Left lobe of liver (tissue), 2 donors: ENCODE measurements around the gene WDR27. TPM values are rescaled to one million over a fixed set of nuclear protein-coding genes. Genes with fewer than 3 reads are reported as not detected.
A peak's percentile ranks its signal among the peaks of the same experiment; 100 is the strongest.
"Not testable (repeated sequence)": the region's sequence is repeated elsewhere in the genome, so short reads cannot be mapped to it uniquely, and the experiment has no call there.

ENCODE experiments used
- ATAC-seq: fragments of 200-7000 bp; cut with Tn5 transposase; one replicate; pipeline ENCODE4 v1.9.1; 2020; ENCODE audit warnings: mild to moderate bottlenecking, moderate library complexity
- DNase-seq: peaks from one replicate; pipeline ENCODE4 v3.0.0-alpha.2; 2020; ENCODE audit warnings: low spot score
- total RNA-seq: library from RNA; stranded (reverse); gene quantifications from one replicate; pipeline ENCODE4 v1.2.1, GENCODE V29; 2021
- donor health status: DM: no; HTN: no; CAD: no; lungs with moderate emphysema.
- donor health status: DM: no; HTN: yes; CAD: no.

Gene WDR27
- total RNA-seq, 1 donor from 2014 or later: 19.5 TPM

DNA sequence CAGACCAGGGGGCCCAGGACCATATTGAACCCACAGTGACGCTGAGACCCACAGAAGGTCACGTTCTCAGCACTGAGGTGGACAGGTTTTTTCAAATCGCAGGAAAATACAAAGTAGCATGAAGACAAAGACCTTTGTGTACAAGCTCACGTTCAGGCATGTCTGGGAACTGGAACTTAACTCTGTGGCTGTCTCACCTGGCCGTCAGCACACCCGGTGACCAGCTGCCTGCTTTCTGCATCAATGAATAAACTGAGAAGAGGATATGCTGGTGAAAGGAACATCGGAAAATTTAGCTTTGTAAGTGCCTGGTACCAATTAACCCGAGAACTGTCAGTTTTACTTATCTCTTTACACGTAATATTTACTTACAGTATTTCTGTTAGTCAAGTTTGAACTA is 36.5 kb downstream of the WDR27 start:
- no peak for DNase-seq
- ATAC-seq: no peak

DNA sequence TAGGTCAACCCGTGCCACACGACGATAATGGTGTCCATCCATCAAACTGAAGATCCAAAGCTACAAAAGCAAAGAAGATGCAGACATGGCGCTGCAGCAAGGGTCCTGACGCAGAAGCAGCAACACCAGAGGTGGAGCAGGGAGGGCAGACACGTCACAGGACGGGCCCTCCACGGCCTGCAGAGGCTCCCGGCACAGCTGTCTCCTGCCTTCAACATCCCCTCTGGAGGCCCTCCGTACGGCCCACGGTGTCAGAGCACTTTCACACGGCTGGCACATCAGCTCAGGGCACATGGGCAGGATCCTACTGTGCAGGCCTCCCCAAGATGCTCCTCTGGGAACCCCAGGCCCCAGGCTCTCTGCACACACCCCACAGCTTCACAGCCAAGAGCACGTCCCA is 37.6 kb downstream of the WDR27 start:
- DNase-seq: no peak

DNA sequence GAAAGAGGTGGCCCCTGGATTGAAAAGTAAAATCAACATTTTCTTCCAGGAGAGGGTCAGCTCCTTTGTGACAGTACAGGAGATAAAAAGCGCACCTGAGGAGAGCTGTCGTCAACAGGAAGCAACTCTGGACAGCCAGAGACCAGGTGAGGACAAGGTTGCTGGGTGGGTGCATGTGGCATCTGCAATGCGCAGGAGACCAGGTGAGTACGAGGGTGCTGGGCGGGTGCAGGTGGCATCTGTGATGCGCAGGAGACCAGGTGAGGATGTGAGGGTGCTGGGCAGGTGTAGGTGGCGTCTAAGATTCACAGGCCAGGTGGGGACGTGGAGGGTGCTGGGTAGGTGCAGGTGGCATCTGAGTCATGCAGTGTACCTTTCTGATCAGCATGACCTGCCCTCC is 38.4 kb downstream of the WDR27 start:
- ATAC-seq: no peak
- DNase-seq: no peak

More for the DNA sequence above, 37.6 kb downstream of the WDR27 start:
- ATAC-seq: no peak

DNA sequence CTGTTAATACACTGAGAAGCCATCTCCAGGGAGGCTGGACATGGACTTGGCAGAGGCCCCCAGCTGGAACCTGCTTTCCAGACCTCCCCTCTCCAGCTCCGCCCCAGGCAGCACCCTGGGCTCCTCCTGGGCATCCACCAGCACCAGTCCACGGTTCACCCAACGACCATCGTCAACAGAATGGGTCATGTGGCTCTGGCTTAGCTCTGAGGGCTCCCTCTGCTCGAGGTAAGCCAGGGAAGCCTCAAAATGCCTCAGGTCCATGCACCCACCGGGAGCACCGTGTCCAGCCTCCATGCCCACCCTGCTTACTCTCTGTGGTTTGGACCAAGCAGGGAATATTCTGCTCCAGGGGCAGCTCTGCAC is 40.5 kb downstream of the WDR27 start:
- DNase-seq: no peak
- no peak for ATAC-seq

DNA sequence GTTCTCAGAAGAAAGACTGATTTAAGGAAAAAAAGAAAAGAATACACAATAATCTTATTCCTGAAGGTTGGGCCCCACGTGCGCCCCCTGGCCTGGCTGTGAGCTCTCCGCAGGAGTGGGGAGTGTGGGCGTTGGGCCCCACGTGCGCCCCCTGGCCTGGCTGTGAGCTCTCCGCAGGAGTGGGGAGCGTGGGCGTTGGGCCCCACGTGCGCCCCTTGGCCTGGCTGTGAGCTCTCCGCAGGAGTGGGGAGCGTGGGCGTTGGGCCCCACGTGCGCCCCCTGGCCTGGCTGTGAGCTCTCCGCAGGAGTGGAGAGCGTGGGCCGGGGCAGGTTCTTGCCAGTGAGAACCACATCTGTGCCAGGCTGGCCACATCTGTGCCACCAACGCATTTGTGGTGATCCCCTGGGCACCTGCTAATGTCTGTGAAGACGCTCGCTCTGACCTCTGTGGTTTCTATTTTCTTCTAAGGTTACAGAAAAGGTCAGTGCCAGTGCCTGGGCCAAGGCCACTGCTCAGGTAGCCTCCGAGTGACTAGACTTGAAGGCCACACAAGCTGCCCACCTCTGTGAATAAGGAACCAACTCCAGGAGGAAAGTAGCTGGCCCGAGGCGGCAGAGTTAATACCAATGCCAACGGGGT is 41.0 kb downstream of the WDR27 start:
- DNase-seq (no peak), ATAC-seq (no peak)

DNA sequence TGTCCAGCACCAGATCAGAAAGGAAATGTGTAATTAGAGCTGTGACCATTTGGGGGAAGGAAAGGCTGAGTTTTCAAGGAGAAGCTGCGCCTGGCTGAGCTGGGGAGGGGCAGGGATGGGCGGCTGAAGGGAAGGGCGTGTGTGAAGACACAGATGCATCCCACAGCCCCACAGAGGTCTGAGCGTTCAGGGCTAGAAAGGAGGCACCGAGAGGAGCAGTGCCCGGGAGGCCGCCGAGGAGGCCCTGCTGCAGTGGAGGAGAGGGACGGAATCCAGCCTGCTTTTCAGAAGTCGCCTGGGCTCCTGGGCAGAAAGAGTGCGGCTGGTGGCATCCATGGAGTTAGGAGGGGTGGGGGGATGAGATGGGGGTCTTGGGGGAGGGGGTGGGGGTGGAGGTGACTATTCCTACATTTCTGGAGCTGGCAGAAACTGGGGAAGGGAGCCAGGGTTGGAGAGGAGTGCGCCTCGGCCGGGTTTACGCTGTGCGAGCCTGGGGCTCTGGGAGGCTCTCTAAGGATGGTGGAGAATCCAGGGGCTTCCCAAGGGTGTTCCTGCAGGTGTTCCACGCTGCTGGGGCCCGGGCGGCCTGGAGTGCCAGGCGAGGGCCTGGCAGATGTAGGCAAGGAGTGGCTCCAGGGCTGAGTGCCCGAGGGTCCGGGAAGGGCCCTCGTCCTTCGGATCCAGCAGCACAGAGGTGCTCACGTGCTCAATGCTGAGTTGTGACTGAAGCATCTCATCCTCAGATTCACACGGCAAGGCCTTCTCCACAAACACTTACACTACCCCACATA is 41.8 kb downstream of the WDR27 start:
- DNase-seq (no peak), ATAC-seq (no peak)

DNA sequence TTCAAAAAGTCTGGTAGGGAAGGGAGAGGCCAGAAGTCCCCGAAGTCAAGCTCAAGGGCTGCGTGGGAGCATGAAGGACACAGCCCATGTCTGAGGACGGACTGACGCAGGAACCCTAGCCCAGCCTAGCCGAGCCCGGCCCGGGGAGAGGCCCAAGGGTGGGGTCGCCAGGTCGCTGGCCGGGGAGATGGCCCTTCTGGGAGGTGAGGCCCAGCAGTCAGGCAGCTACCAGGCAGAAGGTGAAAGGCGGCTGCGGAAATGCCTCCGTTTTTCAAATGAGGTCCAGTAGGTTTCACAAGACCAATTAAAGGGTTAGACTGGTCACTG is 44.6 kb downstream of the WDR27 start:
- DNase-seq (no peak), ATAC-seq (no peak)

DNA sequence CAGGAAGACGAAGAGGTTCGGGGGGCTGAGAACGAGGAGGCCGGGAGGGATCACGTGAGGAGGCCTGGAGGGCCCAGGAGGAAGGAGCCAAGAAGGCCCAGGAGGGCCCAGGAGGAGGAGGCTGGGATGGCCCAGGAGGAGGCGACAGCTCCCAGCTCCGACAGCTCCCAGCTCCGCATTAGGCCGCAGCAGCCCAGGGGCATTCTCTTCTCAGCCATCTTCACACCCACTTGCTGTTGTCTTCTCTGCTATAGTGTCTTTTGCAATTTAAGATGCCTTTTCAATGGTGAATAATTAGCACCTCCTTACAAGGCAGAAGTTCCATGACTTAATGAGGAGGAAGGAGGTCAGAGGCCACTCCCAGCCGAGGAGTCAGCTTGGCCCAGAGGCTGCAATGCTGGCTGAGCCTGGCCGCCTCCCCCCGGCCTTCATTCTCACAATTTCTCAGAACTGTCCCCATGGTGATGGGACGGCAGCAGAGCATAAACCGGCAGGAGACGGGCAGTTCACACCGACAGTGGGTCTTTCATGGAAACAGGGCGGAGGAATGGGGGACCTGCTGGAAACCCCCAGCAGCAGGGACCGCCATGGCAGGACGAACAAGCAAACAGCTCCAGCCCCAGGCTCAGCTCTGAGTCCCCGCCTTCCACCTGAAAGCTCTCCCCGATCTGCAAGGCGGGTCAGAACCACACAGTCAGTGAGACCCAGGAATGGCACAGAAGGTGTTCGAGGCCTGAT is 45.1 kb downstream of the WDR27 start:
- no peak for DNase-seq
- no peak for ATAC-seq

DNA sequence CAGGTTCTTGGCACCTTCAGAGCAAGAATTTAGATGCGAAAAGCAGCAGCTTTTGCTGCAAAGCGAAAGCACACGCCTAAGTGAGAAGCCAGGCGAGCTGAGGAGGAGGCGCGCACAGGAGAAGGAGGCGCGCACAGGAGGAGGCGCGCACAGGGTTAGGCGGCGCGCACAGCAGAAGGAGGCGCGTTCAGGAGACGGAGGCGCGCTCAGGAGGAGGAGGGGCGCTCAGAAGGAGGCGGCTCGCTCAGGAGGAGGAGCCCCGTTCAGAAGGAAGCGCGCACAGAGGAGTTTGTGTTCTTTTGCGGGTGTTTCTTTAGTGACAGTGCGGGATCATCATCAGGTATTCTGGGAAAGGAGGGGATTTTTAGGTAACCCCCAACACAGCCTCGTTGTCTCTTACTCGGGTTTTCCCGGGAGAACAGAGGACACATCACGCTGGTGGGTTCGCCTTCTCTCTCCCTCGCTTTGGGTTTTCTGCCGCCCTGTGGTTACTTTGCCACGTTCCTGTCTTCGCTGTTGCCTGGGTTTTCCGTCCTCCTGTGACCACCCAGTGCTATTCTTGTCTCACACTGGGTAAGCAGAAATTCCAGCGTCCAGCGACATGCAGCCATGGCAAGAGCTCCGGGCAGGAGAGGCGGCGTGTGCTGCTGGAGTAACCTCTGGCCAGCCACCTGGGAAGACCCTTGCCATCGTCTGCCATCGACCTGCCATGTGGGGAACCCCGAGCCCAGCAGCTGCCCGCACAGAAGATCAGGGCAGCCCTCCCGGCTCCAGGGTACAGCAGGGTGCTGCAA is 47.0 kb downstream of the WDR27 start:
- peak; percentile 94 for ATAC-seq

DNA sequence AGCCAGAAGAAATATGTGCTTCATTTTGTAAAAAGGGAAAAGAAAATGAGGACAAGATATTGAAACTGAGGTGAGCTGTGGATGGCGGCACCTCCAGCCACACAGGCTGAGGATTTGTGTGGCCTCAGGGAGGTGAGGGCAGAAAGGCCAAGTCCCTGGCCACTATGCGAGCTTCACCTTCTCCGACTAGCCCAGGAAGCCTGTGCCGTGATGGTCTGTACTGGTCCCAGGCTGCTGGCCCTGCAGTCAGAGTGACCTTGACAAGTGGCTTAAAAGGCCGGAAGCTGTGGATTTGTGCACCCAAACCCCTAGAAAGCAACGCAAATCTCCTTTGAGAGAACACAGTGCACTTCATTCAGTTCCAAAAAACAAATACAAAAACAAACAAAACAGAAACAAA is 48.1 kb downstream of the WDR27 start:
- no peak for ATAC-seq
- no peak for DNase-seq

More for the DNA sequence above, 47.0 kb downstream of the WDR27 start:
- DNase-seq: peak; percentile 61

DNA sequence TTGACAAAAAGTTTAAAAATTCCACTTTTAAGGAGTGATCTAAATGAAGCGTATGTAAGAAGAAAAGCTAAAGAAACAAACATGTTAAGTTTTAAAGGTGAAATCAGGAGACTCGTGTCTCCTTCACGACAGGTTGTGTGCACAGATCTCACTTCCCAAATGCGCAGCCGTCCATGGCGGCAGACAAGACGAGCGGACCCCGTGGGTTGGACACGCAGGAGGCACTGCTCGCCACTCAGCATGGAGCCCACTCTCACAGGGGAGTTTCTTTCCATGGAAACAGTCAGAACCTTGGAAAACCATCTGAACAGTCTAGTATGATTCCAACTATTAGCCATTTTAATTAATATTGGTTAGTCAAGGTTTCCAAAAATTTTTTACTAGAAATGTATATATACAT is 48.9 kb downstream of the WDR27 start:
- ATAC-seq (no peak), DNase-seq (no peak)

DNA sequence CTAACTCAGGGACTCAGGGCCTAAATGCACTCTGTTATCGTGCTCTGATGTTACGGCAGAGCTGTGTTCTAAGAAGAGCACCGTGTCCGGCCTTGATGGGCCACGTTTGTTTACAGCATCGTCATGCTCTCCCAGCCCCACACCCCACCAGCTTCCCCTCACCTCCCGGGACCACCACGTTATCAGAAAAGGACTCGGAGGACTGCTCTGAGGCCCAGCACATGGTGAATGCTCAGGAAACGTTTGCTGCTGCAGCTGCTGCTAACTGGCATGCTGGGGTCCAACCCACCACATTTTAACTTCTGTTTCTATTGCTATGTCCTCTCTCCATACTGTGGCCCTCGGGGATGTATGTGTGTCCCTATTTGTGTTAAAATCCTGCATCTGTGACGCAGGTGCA is 50.3 kb downstream of the WDR27 start:
- DNase-seq: no peak
- ATAC-seq: no peak

DNA sequence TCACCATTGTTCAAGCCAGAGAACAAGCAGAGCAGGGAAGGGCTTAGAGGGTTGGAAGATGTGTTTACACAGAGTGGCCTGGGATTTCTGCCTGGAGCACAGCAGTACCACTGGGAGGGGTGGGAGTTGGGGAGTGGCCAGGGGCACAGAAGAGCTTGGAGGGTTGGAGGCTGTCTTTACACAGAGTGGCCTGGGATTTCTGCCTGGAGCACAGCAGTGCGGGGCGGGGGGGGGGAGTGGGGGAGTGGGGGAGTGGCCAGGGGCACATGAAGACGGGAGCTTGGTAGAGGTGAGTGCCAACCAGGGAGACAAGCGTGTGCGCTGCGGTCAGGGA is 50.9 kb downstream of the WDR27 start:
- DNase-seq (no peak), ATAC-seq (no peak)

DNA sequence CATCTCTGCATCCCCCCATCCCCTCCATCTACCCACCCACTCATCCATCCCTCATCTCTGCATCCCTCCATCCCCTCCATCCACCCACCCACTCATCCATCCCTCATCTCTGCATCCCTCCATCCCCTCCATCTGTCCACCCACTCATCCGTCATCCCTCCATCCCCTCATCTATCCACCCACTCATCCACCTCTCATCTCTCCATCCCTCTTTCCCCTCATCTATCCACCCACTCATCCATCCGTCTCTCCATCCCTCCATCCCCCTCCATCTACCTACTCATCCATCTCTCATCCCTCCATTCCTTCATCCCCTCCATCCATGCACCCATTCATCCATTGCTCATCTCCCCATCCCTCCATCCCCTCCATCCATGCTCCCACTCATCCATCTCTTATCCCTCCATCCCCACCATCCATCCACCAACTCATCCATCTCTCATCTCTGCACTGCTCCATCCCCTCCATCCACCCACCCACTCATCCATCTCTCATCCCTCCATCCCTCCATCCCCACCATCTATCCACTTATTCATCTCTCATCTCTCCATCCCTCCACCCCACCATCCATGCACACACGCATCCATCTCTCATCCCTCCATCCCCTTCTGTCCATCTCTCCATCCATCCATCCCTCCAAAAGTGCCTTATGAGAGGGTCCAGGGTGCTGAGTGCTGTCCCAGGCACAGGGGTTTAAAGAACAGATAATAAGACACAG is 51.4 kb downstream of the WDR27 start:
- ATAC-seq: no peak

DNA sequence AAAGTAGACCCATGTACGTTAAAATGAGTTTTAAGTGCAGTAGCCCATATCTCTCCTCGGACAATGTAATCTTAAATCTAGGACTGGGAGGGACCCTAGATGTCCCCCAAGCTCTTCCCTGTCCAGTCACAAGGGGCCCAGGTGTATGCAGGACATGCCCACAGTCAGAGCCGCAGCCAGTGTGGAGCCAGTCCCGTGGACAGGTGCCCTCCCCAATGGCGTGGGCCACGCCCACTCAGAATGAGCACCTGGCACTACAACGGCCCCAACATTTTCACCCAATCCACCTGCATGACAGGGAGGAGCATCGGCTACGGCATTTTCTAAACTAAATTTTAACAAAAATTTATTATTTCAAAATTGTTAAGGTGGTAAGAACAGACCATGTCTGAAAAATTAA is 53.2 kb downstream of the WDR27 start:
- ATAC-seq: no peak
- no peak for DNase-seq

More for the DNA sequence above, 51.4 kb downstream of the WDR27 start:
- DNase-seq: no peak

DNA sequence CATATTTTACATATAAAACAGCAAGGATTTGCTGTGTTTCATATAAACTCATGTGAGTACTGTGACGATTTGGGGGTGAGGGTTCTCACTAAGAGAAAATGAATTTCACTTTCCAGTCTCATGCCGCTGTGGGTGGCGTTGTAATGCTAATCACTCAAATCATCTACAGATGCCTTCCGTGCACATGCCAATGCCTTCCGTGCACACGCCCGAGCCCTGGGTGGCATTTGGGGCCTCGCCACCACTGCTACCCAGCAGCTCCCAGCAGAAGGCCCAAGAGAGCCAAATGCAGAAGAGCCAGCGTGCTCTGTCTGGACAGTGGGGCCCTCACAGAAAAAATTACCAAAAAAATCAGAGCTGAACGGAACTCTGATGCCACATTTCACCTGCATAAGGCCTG is 53.7 kb downstream of the WDR27 start:
- DNase-seq: no peak
- no peak for ATAC-seq

DNA sequence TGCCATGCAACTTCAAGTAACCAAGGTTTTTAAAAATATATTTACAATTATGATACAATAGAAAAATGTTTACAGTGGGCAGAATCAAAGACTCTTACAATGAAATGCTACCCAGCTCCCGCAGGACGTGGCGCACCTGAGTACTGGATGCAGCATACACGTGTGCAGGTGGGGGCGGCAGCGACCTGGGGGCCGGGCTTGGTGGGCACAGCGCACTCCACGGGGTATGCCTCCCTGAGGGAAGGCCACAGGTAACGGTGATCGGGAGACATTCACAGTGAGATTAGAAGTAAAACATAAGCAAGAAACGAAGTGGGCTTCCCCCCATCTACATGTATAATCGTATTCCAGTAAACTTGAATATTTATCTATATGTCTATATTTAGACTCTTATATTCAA is 54.2 kb downstream of the WDR27 start:
- no peak for DNase-seq
- ATAC-seq: no peak

DNA sequence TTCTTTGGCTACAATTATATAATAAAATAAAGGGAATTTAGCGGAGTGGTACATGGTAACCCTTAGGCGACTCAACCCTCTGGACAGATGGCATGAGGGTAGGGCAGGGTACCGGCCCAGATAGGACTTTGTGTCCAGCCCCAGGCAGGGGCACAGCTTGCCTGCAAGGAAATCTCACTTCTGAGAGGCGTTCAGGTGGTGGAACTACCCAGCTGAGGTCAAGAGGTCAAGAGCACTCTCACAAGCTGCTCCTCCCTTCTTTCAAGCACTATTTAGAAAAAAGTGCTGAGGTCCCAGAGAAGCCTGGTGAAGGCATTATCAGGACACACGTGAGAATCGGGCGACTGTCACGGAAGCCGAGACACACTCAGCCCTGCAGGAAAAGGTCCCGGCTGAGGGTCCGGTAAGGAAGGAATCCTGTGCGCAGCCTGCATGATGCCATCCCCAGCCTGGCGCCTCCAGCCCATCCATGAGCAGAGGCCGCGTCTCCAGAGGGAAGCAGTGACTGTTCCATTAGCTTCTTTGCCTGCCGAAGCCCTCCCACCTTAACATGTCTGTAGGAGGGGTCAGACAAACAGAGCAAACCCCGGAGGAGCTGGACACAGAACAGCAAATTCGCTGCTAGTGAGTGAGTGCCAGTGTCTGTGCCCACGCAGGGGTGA is 54.8 kb downstream of the WDR27 start:
- no peak for DNase-seq
- ATAC-seq: no peak

DNA sequence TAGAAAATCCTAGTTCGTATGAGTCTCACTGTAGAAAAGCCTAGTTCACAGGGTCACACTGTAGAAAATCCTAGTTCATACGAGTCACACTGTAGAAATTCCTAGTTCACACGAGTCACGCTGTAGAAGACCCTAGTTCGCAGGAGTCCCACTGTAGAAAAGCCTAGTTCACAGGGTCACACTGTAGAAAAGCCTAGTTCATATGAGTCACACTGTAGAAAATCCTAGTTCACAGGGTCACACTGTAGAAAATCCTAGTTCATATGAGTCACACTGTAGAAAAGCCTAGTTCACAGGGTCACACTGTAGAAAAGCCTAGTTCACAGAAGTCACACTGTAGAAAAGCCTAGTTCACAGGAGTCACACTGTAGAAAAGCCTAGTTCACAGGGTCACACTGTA is 56.4 kb downstream of the WDR27 start:
- not testable (repeated sequence) for DNase-seq, ATAC-seq

DNA sequence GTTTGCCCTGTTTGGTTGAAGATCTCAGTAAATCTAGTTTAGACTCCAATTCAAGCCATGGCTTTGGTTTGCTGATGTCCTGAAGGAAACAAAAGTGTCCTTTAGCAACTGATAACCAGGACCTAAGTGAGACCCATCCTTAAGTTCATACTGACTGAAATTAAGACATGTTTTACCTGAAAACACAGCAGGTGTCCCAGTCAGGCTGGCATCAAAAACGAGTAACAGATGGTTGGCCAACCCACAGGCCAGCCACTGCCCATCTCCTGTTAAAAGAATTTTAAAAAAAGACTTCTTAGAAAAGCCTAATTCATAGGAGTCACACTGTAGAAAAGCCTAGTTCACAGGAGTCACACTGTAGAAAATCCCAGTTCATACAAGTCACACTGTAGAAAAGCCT is 58.3 kb downstream of the WDR27 start:
- no peak for ATAC-seq
- no peak for DNase-seq
